ENCODE results near the gene DUSP8.

Gene DUSP8

GRCh38 chr11:1563697-1564534 lies 8.2 kb downstream of the DUSP8 start (continued):
- TF ChIP-seq PPARA (CRISPR knock-in tag; IDR thresholded peaks at IDR 0.05; ENCODE audit: borderline replicate concordance) (no peak), ZC3H10 (CRISPR knock-in tag; IDR thresholded peaks at IDR 0.05) (no peak), ARNTL (CRISPR knock-in tag; IDR thresholded peaks at IDR 0.05; ENCODE audit: borderline replicate concordance, low read depth) (no peak)

- ATAC-seq = no peak
- TF ChIP-seq CSRNP3 (CRISPR knock-in tag; IDR thresholded peaks at IDR 0.05) (no peak), POU6F1 (CRISPR knock-in tag; IDR thresholded peaks at IDR 0.05; ENCODE audit: borderline replicate concordance, low read depth) (no peak), ISL1 (CRISPR knock-in tag; IDR thresholded peaks at IDR 0.05) (no peak), ZNF8 (CRISPR knock-in tag; IDR thresholded peaks at IDR 0.05) (no peak)
Observed at GRCh38 chr11:1563149-1563638, 8.9 kb downstream of the DUSP8 start.

GRCh38 chr11:1562469-1563148 lies 9.5 kb downstream of the DUSP8 start:
- TF ChIP-seq PATZ1 (CRISPR knock-in tag; IDR thresholded peaks at IDR 0.05; ENCODE audit: borderline replicate concordance) (no peak), BACH2 (CRISPR knock-in tag; IDR thresholded peaks at IDR 0.05; ENCODE audit: borderline replicate concordance) (no peak), CSRNP3 (CRISPR knock-in tag; IDR thresholded peaks at IDR 0.05) (no peak), ZC3H10 (CRISPR knock-in tag; IDR thresholded peaks at IDR 0.05) (no peak)
- ATAC-seq = no peak

GRCh38 chr11:1561955-1562354 lies 10.1 kb downstream of the DUSP8 start:
- no peak for ATAC-seq
- TF ChIP-seq ZNF8 (CRISPR knock-in tag; IDR thresholded peaks at IDR 0.05) = no peak

- ATAC-seq = no peak
- TF ChIP-seq ARNTL (CRISPR knock-in tag; IDR thresholded peaks at IDR 0.05; ENCODE audit: borderline replicate concordance, low read depth) = no peak
- TF ChIP-seq TCF4 (CRISPR knock-in tag; IDR thresholded peaks at IDR 0.05; ENCODE audit: borderline replicate concordance) = no peak
- no peak for TF ChIP-seq ZFP30 (CRISPR knock-in tag; IDR thresholded peaks at IDR 0.05)
- no peak for TF ChIP-seq TSHZ2 (CRISPR knock-in tag; IDR thresholded peaks at IDR 0.05)
- no peak for TF ChIP-seq TOX (CRISPR knock-in tag; IDR thresholded peaks at IDR 0.05; ENCODE audit: borderline replicate concordance)
- TF ChIP-seq GLIS3 (CRISPR knock-in tag; IDR thresholded peaks at IDR 0.05) = no peak
- TF ChIP-seq ZNF70 (CRISPR knock-in tag; IDR thresholded peaks at IDR 0.05) = no peak
- no peak for TF ChIP-seq ZFP3 (CRISPR knock-in tag; IDR thresholded peaks at IDR 0.05)
- TF ChIP-seq ZNF8 (CRISPR knock-in tag; IDR thresholded peaks at IDR 0.05) = no peak
- TF ChIP-seq ESRRG (CRISPR knock-in tag; IDR thresholded peaks at IDR 0.05) = no peak
- TF ChIP-seq CREB5 (CRISPR knock-in tag; IDR thresholded peaks at IDR 0.05; ENCODE audit: low read depth) = no peak
- TF ChIP-seq RARB (CRISPR knock-in tag; IDR thresholded peaks at IDR 0.05) = no peak
- TF ChIP-seq CSDC2 (CRISPR knock-in tag; IDR thresholded peaks at IDR 0.05) = no peak
- TF ChIP-seq PATZ1 (CRISPR knock-in tag; IDR thresholded peaks at IDR 0.05; ENCODE audit: borderline replicate concordance) = no peak
Observed at GRCh38 chr11:1561266-1561665, 10.8 kb downstream of the DUSP8 start.

Data from SK-N-SH treated with all-trans-retinoic acid at 6 μM for 48 hours (cell line).